H1 (cell line): Measurements from ENCODE around the gene NEU4. TPM values are rescaled to one million over a fixed set of nuclear protein-coding genes. Genes with fewer than 3 reads are reported as not detected.

Source experiments
- CTCF ChIA-PET: fragments of 300-600 bp; sonication (Branson Sonifier 250); formaldehyde crosslinking; loops from one replicate; lab custom pipeline; 2021; ENCODE audit not compliant: partially characterized antibody; lab: Charles Lee
- POLR2A ChIA-PET: fragments of 300-600 bp; sonication (Branson Sonifier 250); formaldehyde crosslinking; loops from one replicate; lab custom pipeline; 2021; ENCODE audit warnings: inconsistent platforms; ENCODE audit not compliant: partially characterized antibody; lab: Charles Lee
- DNase-seq, 2 experiments: peaks; one replicate each; pipeline versions ENCODE4 v3.0.0 to v3.0.0-alpha.2; 2010 to 2022; ENCODE audit warnings: low spot score in 2 of 2, low read depth in 1 of 2, mixed read lengths in 1 of 2
- FAIRE-seq: peaks from 2 replicates; lab custom pipeline; 2011; peaks lifted over from hg19 to GRCh38; lab: Jason Lieb, UNC
- H2AFZ ChIP-seq: 2 replicates; pipeline ENCODE4 v1.8.1; 2012; ENCODE audit warnings: low read length, inconsistent platforms
- H2AK5ac ChIP-seq: 2 replicates; pipeline ENCODE4 v1.6.1; 2013; ENCODE audit warnings: low read depth, low read length
- H2BK120ac ChIP-seq: replicated peaks from 2 replicates; pipeline ENCODE3; 2013; ENCODE audit warnings: low read depth, low read length, inconsistent platforms
- H2BK12ac ChIP-seq: 2 replicates; pipeline ENCODE4 v1.6.1; 2013; ENCODE audit warnings: low read depth, low read length
- H2BK15ac ChIP-seq: 2 replicates; pipeline ENCODE4 v1.6.1; 2013; ENCODE audit warnings: low read length
- H2BK20ac ChIP-seq: 2 replicates; pipeline ENCODE4 v1.6.1; 2013; ENCODE audit warnings: low read length
- H2BK5ac ChIP-seq: 2 replicates; pipeline ENCODE4 v1.6.1; 2013; ENCODE audit warnings: low read depth, low read length
- H3K14ac ChIP-seq: 2 replicates; pipeline ENCODE4 v1.6.1; 2013; ENCODE audit warnings: inconsistent platforms; ENCODE audit not compliant: insufficient read length
- H3K18ac ChIP-seq: 2 replicates; pipeline ENCODE4 v1.6.1; 2013; ENCODE audit warnings: low read length; ENCODE audit errors: extremely low read depth
- H3K23ac ChIP-seq: 2 replicates; pipeline ENCODE4 v1.6.1; 2013; ENCODE audit warnings: inconsistent platforms; ENCODE audit not compliant: insufficient read length
- H3K23me2 ChIP-seq: 2 replicates; pipeline ENCODE4 v1.6.1; 2013; ENCODE audit warnings: low read depth, low read length
- H3K27ac ChIP-seq: 2 replicates; pipeline ENCODE4 v1.6.1; 2011; ENCODE audit warnings: low read depth, low read length, inconsistent platforms
- H3K27me3 ChIP-seq, 4 experiments: replicated peaks in 1 of 4; 1 replicate in 1 of 4; 2 replicates in 3 of 4; pipeline versions ENCODE4 v1.6.1 to v1.8.1; 2011 to 2013; ENCODE audit warnings: low read length in 3 of 4, mild to moderate bottlenecking in 3 of 4, inconsistent platforms in 2 of 4, mixed read lengths in 2 of 4, moderate library complexity in 1 of 4; ENCODE audit not compliant: control insufficient read depth in 3 of 4, insufficient read depth in 3 of 4; ENCODE audit errors: extremely low read depth in 1 of 4
- H3K36me3 ChIP-seq, 4 experiments: 2 replicates each; pipeline versions ENCODE4 v1.6.1 to v1.8.1; 2011 to 2013; ENCODE audit warnings: mild to moderate bottlenecking in 4 of 4, low read length in 3 of 4, moderate library complexity in 2 of 4, control low read depth in 1 of 4, inconsistent platforms in 1 of 4; ENCODE audit not compliant: insufficient read depth in 4 of 4, control insufficient read depth in 2 of 4
- H3K4ac ChIP-seq: replicated peaks from 2 replicates; pipeline ENCODE3; 2013; ENCODE audit warnings: low read length, low read depth, mixed read lengths, inconsistent platforms; ENCODE audit not compliant: insufficient read length
- H3K4me1 ChIP-seq, 4 experiments: replicated peaks in 1 of 4; 1 replicate in 1 of 4; 2 replicates in 3 of 4; pipeline versions ENCODE4 v1.6.1 to v1.8.1; 2011 to 2013; ENCODE audit warnings: low read length in 3 of 4, inconsistent platforms in 2 of 4, mixed read lengths in 1 of 4; ENCODE audit not compliant: insufficient read depth in 4 of 4, control insufficient read depth in 3 of 4
- H3K4me2 ChIP-seq, 2 experiments: 2 replicates each; pipeline versions ENCODE4 v1.6.1 to v1.8.1; 2011 to 2013; ENCODE audit warnings: low read depth in 2 of 2, low read length in 2 of 2, control low read depth in 1 of 2, inconsistent platforms in 1 of 2, mild to moderate bottlenecking in 1 of 2; ENCODE audit not compliant: insufficient read depth in 1 of 2
- H3K4me3 ChIP-seq, 4 experiments: fragments of 200-600, 300-600 bp in 1 of 4; sonication (generic), shearing (Covaris generic), sonication (Bioruptor Twin) in 1 of 4; 2 replicates each; pipeline versions ENCODE4 v1.5.1 to v1.8.1; 2011 to 2016; ENCODE audit warnings: low read length in 4 of 4, low read depth in 3 of 4, control low read depth in 2 of 4, inconsistent platforms in 2 of 4, mild to moderate bottlenecking in 2 of 4, mixed read lengths in 1 of 4, moderate library complexity in 1 of 4; ENCODE audit not compliant: insufficient read depth in 2 of 4; ENCODE audit errors: extremely low read depth in 1 of 4
- H3K56ac ChIP-seq: replicated peaks from 2 replicates; pipeline ENCODE3; 2013; ENCODE audit warnings: low read depth, mild to moderate bottlenecking, mixed read lengths, low read length, inconsistent platforms; ENCODE audit not compliant: insufficient read length
- H3K79me1 ChIP-seq: 2 replicates; pipeline ENCODE4 v1.6.1; 2013; ENCODE audit warnings: low read depth, low read length, control low read depth
- H3K79me2 ChIP-seq, 2 experiments: 2 replicates each; pipeline versions ENCODE4 v1.6.1 to v1.8.1; 2012 to 2013; ENCODE audit warnings: low read length in 2 of 2, mild to moderate bottlenecking in 2 of 2, inconsistent platforms in 1 of 2; ENCODE audit not compliant: insufficient read depth in 2 of 2, control insufficient read depth in 1 of 2
- H3K9ac ChIP-seq, 4 experiments: replicated peaks in 1 of 4; 1 replicate in 1 of 4; 2 replicates in 3 of 4; pipeline versions ENCODE4 v1.6.1 to v1.8.1; 2011 to 2013; ENCODE audit warnings: low read depth in 3 of 4, low read length in 3 of 4, control low read depth in 2 of 4, mild to moderate bottlenecking in 2 of 4, moderate library complexity in 2 of 4, inconsistent platforms in 1 of 4; ENCODE audit errors: extremely low read depth in 1 of 4
- H3K9me3 ChIP-seq, 2 experiments: 2 replicates each; pipeline versions ENCODE4 v1.6.1 to v1.8.1; 2012 to 2013; ENCODE audit warnings: mild to moderate bottlenecking in 2 of 2, moderate library complexity in 2 of 2, control low read depth in 1 of 2, inconsistent platforms in 1 of 2, low read depth in 1 of 2, low read length in 1 of 2, mixed read lengths in 1 of 2; ENCODE audit not compliant: insufficient read depth in 2 of 2
- H4K20me1 ChIP-seq, 2 experiments: replicated peaks in 1 of 2; 2 replicates each; pipeline versions ENCODE3 to v1.8.1; 2011 to 2013; ENCODE audit warnings: inconsistent platforms in 2 of 2, low read length in 2 of 2, mild to moderate bottlenecking in 1 of 2; ENCODE audit not compliant: insufficient read depth in 2 of 2, control insufficient read depth in 1 of 2
- H4K5ac ChIP-seq: 2 replicates; pipeline ENCODE4 v1.6.1; 2013; ENCODE audit warnings: low read length, low read depth, mixed read lengths, inconsistent platforms; ENCODE audit not compliant: insufficient read length
- H4K8ac ChIP-seq: 2 replicates; pipeline ENCODE4 v1.8.0; 2013; ENCODE audit warnings: mild to moderate bottlenecking, moderate library complexity, low read length, inconsistent platforms; ENCODE audit not compliant: insufficient read depth; ENCODE audit errors: extremely low read depth
- H4K91ac ChIP-seq: replicated peaks from 2 replicates; pipeline ENCODE3; 2013; ENCODE audit warnings: low read length, mixed read lengths, inconsistent platforms; ENCODE audit not compliant: insufficient read length
- BACH1 ChIP-seq: IDR thresholded peaks from 2 replicates; pipeline ENCODE4 v1.6.1; 2012; ENCODE audit warnings: low read length, improper control_type of control experiment
- BCL11A ChIP-seq, 2 experiments: IDR thresholded peaks; one replicate each; pipeline ENCODE4 v1.6.1; 2011; ENCODE audit warnings: low read depth in 2 of 2, low read length in 2 of 2, mild to moderate bottlenecking in 2 of 2
- CHD2 ChIP-seq: IDR thresholded peaks from 2 replicates; pipeline ENCODE4 v1.6.1; 2012; ENCODE audit warnings: low read length, improper control_type of control experiment
- MAFK ChIP-seq: IDR thresholded peaks from 2 replicates; pipeline ENCODE4 v1.6.1; 2012; ENCODE audit warnings: low read depth, mild to moderate bottlenecking, improper control_type of control experiment, low read length
- POU5F1 ChIP-seq: IDR thresholded peaks from 2 replicates; pipeline ENCODE4 v1.6.1; 2011; ENCODE audit warnings: low read depth, mild to moderate bottlenecking, low read length, moderate library complexity
- RFX5 ChIP-seq: IDR thresholded peaks from 2 replicates; pipeline ENCODE4 v1.6.1; 2011; ENCODE audit warnings: low read depth, low read length, improper control_type of control experiment, borderline replicate concordance
- SAP30 ChIP-seq: fragments of 300-600 bp; sonication (generic); IDR thresholded peaks from 2 replicates; pipeline ENCODE4 v1.7.1; 2012; ENCODE audit warnings: low read length, moderate library complexity, mild to moderate bottlenecking, inconsistent platforms; ENCODE audit not compliant: insufficient read depth, insufficient replicate concordance
- SIRT6 ChIP-seq: IDR thresholded peaks from one replicate; pipeline ENCODE4 v1.7.1; 2012; ENCODE audit warnings: low read length, inconsistent platforms
- TAF7 ChIP-seq: optimal IDR thresholded peaks from 2 replicates; pipeline ENCODE3; 2011; ENCODE audit warnings: low read depth, mild to moderate bottlenecking, inconsistent platforms, low read length, moderate library complexity, borderline replicate concordance
- TBP ChIP-seq: IDR thresholded peaks from 2 replicates; pipeline ENCODE4 v1.6.1; 2011; ENCODE audit warnings: low read depth, low read length, improper control_type of control experiment
- TCF12 ChIP-seq: IDR thresholded peaks from 2 replicates; pipeline ENCODE4 v1.6.1; 2011; ENCODE audit warnings: low read depth, mild to moderate bottlenecking, low read length
- YY1 ChIP-seq: IDR thresholded peaks from 2 replicates; pipeline ENCODE4 v1.6.1; 2011; ENCODE audit warnings: low read depth, mild to moderate bottlenecking, low read length
- WGBS, 2 experiments: shearing (Covaris generic) in 1 of 2; methylation state at CpG; one replicate each; pipeline versions ENCODE4 v1.1.6 to v1.1.7; 2013 to 2015; ENCODE audit warnings: low lambda C conversion rate in 2 of 2, mixed read lengths in 2 of 2, inconsistent platforms in 1 of 2, low coverage in 1 of 2, missing lambda C conversion rate in 1 of 2; ENCODE audit not compliant: insufficient replicate concordance in 2 of 2, insufficient coverage in 1 of 2, insufficient read length in 1 of 2; ENCODE audit errors: extremely low coverage in 1 of 2, missing lambda C conversion rate in 1 of 2; 5-methylcytosine and 5-hydroxymethylcytosine counted together
- polyA plus RNA-seq, 7 experiments: library from polyadenylated mRNA; depleted of rRNA in 3 of 7; stranded (reverse) in 5 of 7; unstranded in 2 of 7; fragments of >200 nt in 5 of 7; fragments of 200-250 nt in 2 of 7; gene quantifications; 1 replicate in 5 of 7; 2 replicates in 1 of 7; 4 replicates in 1 of 7; pipeline versions ENCODE4 v1.2.1 to v1.2.3, GENCODE V29; 2011 to 2013; ENCODE audit warnings: missing spikeins in 2 of 7, mixed read lengths in 2 of 7
- total RNA-seq: library from RNA; stranded (reverse); fragmentation: NEBNext Ultra II Directional; extraction: Animal tissue kit (Norgen Biotek cat#: 25700); gene quantifications from 2 replicates; pipeline ENCODE4 v1.2.1, GENCODE V29; 2021

Gene NEU4
- total and polyA plus RNA-seq, 2 of the 8 experiments (the other 6 are each of a cell fraction or from before 2014, with no cell fraction given): 0.32 to 0.50 TPM

DNA sequence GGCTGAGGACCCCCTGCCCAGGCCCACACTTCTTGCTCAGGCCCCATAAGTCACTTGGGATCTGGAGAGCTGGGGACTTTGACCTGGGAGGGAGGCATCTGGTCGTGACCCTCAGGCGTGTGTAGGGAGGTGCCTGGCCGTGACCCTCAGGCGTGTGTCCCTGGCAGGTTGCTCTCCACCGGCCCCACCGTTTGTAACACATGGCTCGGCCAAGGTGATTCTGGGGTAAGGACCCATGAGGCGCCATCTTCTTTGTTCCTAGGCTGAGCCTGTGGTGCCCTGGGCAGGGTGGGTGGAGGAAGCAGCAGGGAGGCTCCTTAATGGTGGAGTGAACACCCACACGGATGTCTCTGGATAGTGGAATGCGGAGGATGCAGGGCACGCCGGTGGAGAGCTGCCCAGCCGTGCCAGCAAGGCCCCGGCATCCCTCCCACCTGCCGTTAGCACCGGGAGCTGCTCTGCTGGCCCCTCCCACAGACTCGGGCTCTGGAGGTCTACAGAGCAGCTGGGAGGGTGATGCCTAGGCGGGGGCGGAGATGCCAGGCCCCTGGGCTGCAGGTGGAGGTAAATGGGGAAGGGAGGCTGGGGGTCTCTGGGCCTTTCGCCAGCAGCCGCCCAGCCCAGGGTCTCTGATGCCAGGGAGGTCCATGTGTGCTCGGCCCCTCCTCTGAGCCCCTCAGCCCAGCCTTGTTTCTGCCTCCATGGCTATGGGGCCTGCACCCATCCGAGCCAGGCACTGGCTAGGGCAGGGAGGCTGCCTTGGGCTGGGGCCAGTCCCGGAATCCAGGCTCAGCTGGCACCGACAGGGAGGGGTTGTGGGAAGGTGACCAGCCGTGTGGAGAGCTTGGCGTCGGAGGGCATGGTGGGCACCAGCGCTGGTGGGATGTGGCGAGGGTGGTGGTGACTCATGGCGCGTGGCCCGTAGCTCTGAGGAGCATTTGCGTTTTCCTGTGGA is 33.5 kb upstream of the NEU4 start:
- Histone ChIP-seq H3K14ac (no peak overlapping the region), H2BK5ac (peak overlapping the region; percentile 56; the same call in 1 of the 2 replicates), H3K23ac (no peak overlapping the region), H4K20me1 (peaks cover 0 to 2% of the 10 kb centered on the region in 2 experiments), H4K8ac (peak overlapping the region; percentile 51; the same call in 1 of the 2 replicates), H3K4me2 (no peak overlapping the region), H3K36me3 (no peaks in the 10 kb centered on the region), H4K5ac (no peak overlapping the region), H3K9ac (no peak overlapping the region), H3K4me3 (no peak overlapping the region), H3K79me2 (no peaks in the 10 kb centered on the region), H3K27ac (no peak overlapping the region), H2BK12ac (no peak overlapping the region), H3K4me1 (peaks cover 0 to 22% (median 12%) of the 10 kb centered on the region in 4 experiments; a peak in 6 of 7 replicates), H2BK120ac (no peak overlapping the region), H2AK5ac (no peak overlapping the region), H3K79me1 (no peaks in the 10 kb centered on the region), H2AFZ (no peak overlapping the region), H2BK20ac (no peak overlapping the region), H3K23me2 (no peaks in the 10 kb centered on the region), H3K9me3 (peaks cover under 1 to 6% of the 10 kb centered on the region in 2 experiments; a peak in 2 of 4 replicates), H3K18ac (peak overlapping the region; percentile 48; the same call in 1 of the 2 replicates), H3K4ac (no peak overlapping the region), H4K91ac (peak overlapping the region; percentile 1), H3K56ac (no peak overlapping the region), H3K27me3 (no peaks in the 10 kb centered on the region), H2BK15ac (no peak overlapping the region)
- 91% methylated on average over 33 of the region's 34 CpGs; no CpG with 5 or more reads in 1 of the 2 experiments for WGBS, 2 experiments
- CTCF ChIA-PET: interaction anchor here (0.6 to 1.1 kb wide), 2 partner anchors 12 to 233 kb away, joined by 3 to 5 read pairs; no protein-coding TSS in a partner anchor
- POLR2A ChIA-PET: interaction anchor here (1.2 to 1.4 kb wide), 2 partner anchors 28 to 34 kb away, joined by 3 to 4 read pairs; partner anchors contain the start of gene NEU4
- FAIRE-seq (no peak), DNase-seq (peak in 1 of 2 experiments; percentile 43)
- no peak for TF ChIP-seq SAP30
- no peak for TF ChIP-seq POU5F1
- no peak for TF ChIP-seq TBP
- TF ChIP-seq BACH1: no peak
- no peak for TF ChIP-seq CHD2
- no peak for TF ChIP-seq TAF7
- no peak for TF ChIP-seq TCF12
- TF ChIP-seq RFX5: no peak
- TF ChIP-seq MAFK: no peak
- TF ChIP-seq BCL11A (IDR thresholded peaks at IDR 0.05; ENCODE audit: low read depth in 2 of 2, low read length in 2 of 2): no peak
- no peak for TF ChIP-seq YY1
- TF ChIP-seq SIRT6: no peak
